PC-9 (cell line): ENCODE results near the gene MXRA7. TPM values are rescaled to one million over a fixed set of nuclear protein-coding genes. Genes with fewer than 3 reads are reported as not detected.

ENCODE experiments used
- BruUV-seq: library from RNA; stranded (reverse); fragments of 400-500 nt; replicated peaks from 2 replicates; lab custom pipeline; 2021; lab: Mats Ljungman, UMichigan
- CTCF ChIA-PET: fragments of 300-600 bp; sonication (Branson Sonifier 250); formaldehyde crosslinking; loops from one replicate; lab custom pipeline; 2022; ENCODE audit warnings: antibody characterized with exemption; lab: Charles Lee
- POLR2A ChIA-PET: fragments of 300-600 bp; sonication (Branson Sonifier 250); formaldehyde crosslinking; loops from one replicate; lab custom pipeline; 2022; ENCODE audit warnings: antibody characterized with exemption; ENCODE audit not compliant: unreplicated experiment; lab: Charles Lee
- DNase-seq, 2 experiments: peaks; one replicate each; pipeline versions ENCODE4 v3.0.0 to v3.0.0-alpha.2; 2015 to 2022; ENCODE audit warnings: mixed read lengths in 1 of 2
- H2AFZ ChIP-seq: fragments of 200-600 bp; sonication (generic); 2 replicates; pipeline ENCODE4 v1.8.1; 2017; ENCODE audit warnings: antibody characterized with exemption
- H3F3A ChIP-seq: fragments of 200-600 bp; sonication (generic); 2 replicates; pipeline ENCODE4 v1.8.1; 2017; ENCODE audit warnings: antibody characterized with exemption, mild to moderate bottlenecking, low read depth; ENCODE audit not compliant: insufficient read depth
- H3K27ac ChIP-seq: fragments of 200-600 bp; sonication (generic); 2 replicates; pipeline ENCODE4 v1.6.1; 2016; ENCODE audit warnings: mixed run types
- H3K27me3 ChIP-seq: fragments of 200-600 bp; sonication (generic); 2 replicates; pipeline ENCODE4 v1.6.1; 2016; ENCODE audit warnings: low read depth, mixed run types; ENCODE audit not compliant: insufficient read depth
- H3K36me3 ChIP-seq: fragments of 200-600 bp; sonication (generic); 2 replicates; pipeline ENCODE4 v1.6.1; 2016; ENCODE audit warnings: low read depth, mixed run types
- H3K4me1 ChIP-seq: fragments of 200-600 bp; sonication (generic); replicated peaks from 2 replicates; pipeline ENCODE4 v1.6.1; 2016; ENCODE audit warnings: mixed run types; ENCODE audit not compliant: insufficient read depth
- H3K4me2 ChIP-seq: fragments of 200-600 bp; sonication (generic); 2 replicates; pipeline ENCODE4 v1.6.1; 2017; ENCODE audit warnings: mixed run types
- H3K4me3 ChIP-seq: fragments of 200-600 bp; sonication (generic); 2 replicates; pipeline ENCODE4 v1.6.1; 2016; ENCODE audit warnings: mixed run types
- H3K79me2 ChIP-seq: fragments of 200-600 bp; sonication (generic); 2 replicates; pipeline ENCODE4 v1.6.1; 2017; ENCODE audit warnings: low read depth, mixed run types
- H3K9me2 ChIP-seq: fragments of 200-600 bp; sonication (generic); 2 replicates; pipeline ENCODE4 v1.8.1; 2017; ENCODE audit warnings: mild to moderate bottlenecking; ENCODE audit not compliant: insufficient read depth
- H3K9me3 ChIP-seq: fragments of 200-600 bp; sonication (generic); 2 replicates; pipeline ENCODE4 v1.8.1; 2016; ENCODE audit warnings: low read depth; ENCODE audit not compliant: insufficient read depth
- H4K20me1 ChIP-seq: fragments of 200-600 bp; sonication (generic); 2 replicates; pipeline ENCODE4 v1.8.1; 2017; ENCODE audit not compliant: insufficient read depth
- CTCF ChIP-seq: fragments of 200-600 bp; sonication (generic); conservative IDR thresholded peaks from 2 replicates; pipeline ENCODE4 v1.6.1; 2017; ENCODE audit warnings: mixed run types, antibody characterized with exemption, mild to moderate bottlenecking, moderate library complexity
- EZH2 ChIP-seq: fragments of 200-600 bp; sonication (generic); IDR thresholded peaks from 2 replicates; pipeline ENCODE4 v1.8.0; 2017; ENCODE audit warnings: antibody characterized with exemption, low read depth
- intact Hi-C: fragments of 100-400 bp; cut with micrococcal nuclease; formaldehyde crosslinking; loops from one replicate; pipeline ENCODE4 v1.10.0; 2022; ENCODE audit not compliant: unreplicated experiment
- total RNA-seq: library from RNA; stranded (reverse); gene quantifications from 2 replicates; pipeline ENCODE4 v1.2.3, GENCODE V29; 2021

MXRA7 gene
- total RNA-seq, 1 experiment from 2014 or later = 5.5 TPM

GRCh38 chr17:76685846-76686245 lies 24.9 kb downstream of the MXRA7 start:
- no peak overlapping the region for H3K27ac ChIP-seq
- no peaks in the 10 kb centered on the region for H3K36me3 ChIP-seq
- H3K4me3 ChIP-seq = no peak overlapping the region
- POLR2A ChIA-PET = no interaction called here
- CTCF ChIA-PET = interaction anchor here (0.6 kb wide), 1 partner anchor 14 kb away, joined by 4 read pairs; no protein-coding TSS in a partner anchor
- H3K9me3 ChIP-seq = no peaks in the 10 kb centered on the region
- no peaks in the 10 kb centered on the region for H3K79me2 ChIP-seq
- TF ChIP-seq CTCF = no peak
- TF ChIP-seq EZH2 = no peak
- H2AFZ ChIP-seq = no peak overlapping the region
- no peaks in the 10 kb centered on the region for H3K27me3 ChIP-seq
- no peaks in the 10 kb centered on the region for H3K9me2 ChIP-seq
- H3F3A ChIP-seq = no peaks in the 10 kb centered on the region
- no peaks in the 10 kb centered on the region for H3K4me1 ChIP-seq
- intact Hi-C loops = no loop called here
- no peak for DNase-seq
- H4K20me1 ChIP-seq = no peaks in the 10 kb centered on the region
- no TSS peak for BruUV-seq
- no peak overlapping the region for H3K4me2 ChIP-seq

- ChIA-PET CTCF (interaction anchor here (0.5 kb wide), 1 partner anchor 320 kb away, joined by 24 read pairs; no protein-coding TSS in a partner anchor), POLR2A (interaction anchor here (0.5 kb wide), 1 partner anchor 51 kb away, joined by 3 read pairs; no protein-coding TSS in a partner anchor)
- Histone ChIP-seq H4K20me1 (no peaks in the 10 kb centered on the region), H3K27me3 (no peaks in the 10 kb centered on the region), H3K9me3 (no peaks in the 10 kb centered on the region), H3F3A (no peaks in the 10 kb centered on the region), H3K4me2 (no peak overlapping the region), H3K79me2 (no peaks in the 10 kb centered on the region), H3K4me1 (no peaks in the 10 kb centered on the region), H3K4me3 (no peak overlapping the region), H3K36me3 (no peaks in the 10 kb centered on the region), H3K9me2 (no peaks in the 10 kb centered on the region), H3K27ac (no peak overlapping the region), H2AFZ (no peak overlapping the region)
- no peak for DNase-seq
- TF ChIP-seq CTCF = no peak
- TF ChIP-seq EZH2 = no peak
- BruUV-seq = no TSS peak
- intact Hi-C loops = no loop called here
These were observed 25.4 kb downstream of the MXRA7 start for GRCh38 chr17:76685366-76685765.

GRCh38 chr17:76684756-76685155 lies 26.0 kb downstream of the MXRA7 start:
- intact Hi-C loops = no loop called here
- Histone ChIP-seq H3K9me2 (no peaks in the 10 kb centered on the region), H3K4me3 (no peak overlapping the region), H4K20me1 (no peaks in the 10 kb centered on the region), H2AFZ (no peak overlapping the region), H3K4me1 (no peaks in the 10 kb centered on the region), H3F3A (no peaks in the 10 kb centered on the region), H3K27me3 (no peaks in the 10 kb centered on the region), H3K79me2 (no peaks in the 10 kb centered on the region), H3K27ac (no peak overlapping the region), H3K9me3 (no peaks in the 10 kb centered on the region), H3K36me3 (no peaks in the 10 kb centered on the region), H3K4me2 (no peak overlapping the region)
- TF ChIP-seq CTCF = no peak
- no peak for TF ChIP-seq EZH2
- no TSS peak for BruUV-seq
- ChIA-PET CTCF (interaction anchor here (0.5 kb wide), 1 partner anchor 319 kb away, joined by 24 read pairs; no protein-coding TSS in a partner anchor), POLR2A (interaction anchor here (0.5 kb wide), 1 partner anchor 50 kb away, joined by 3 read pairs; no protein-coding TSS in a partner anchor)
- DNase-seq = no peak
